T-helper 22 cell (primary cell): ENCODE measurements around the gene S100G.
"Not testable (repeated sequence)": the region's sequence is repeated elsewhere in the genome, so short reads cannot be mapped to it uniquely, and the experiment has no call there.

Experiments used
- DNase-seq: peaks from one replicate; pipeline ENCODE4 v3.0.0-alpha.2; 2020; ENCODE audit warnings: low read depth

The S100G gene, protein sequence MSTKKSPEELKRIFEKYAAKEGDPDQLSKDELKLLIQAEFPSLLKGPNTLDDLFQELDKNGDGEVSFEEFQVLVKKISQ

DNA sequence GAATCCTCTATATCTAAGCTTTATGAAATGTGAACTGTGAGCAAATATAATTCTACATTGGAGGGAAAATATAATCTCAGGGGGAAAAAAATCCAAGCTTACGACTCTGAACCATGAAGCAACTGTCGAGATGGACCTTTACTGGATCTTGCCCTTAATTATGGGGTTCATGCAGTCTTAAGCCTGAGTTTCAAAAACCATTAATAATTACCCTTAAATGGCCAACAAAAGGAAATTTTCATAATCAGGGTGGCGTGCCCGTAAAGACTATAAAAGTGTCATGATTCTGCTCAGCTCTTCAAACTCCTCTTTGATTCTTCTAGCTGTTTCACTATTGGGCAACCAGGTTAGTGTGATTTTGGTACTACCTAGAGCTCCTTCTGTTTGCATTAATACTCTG is at the start of gene S100G:
S100G (plus strand) TSS at position 301 of the 400 bp plus-strand sequence. CDS start 849 bp downstream, outside the sequence.
- no peak for DNase-seq

DNA sequence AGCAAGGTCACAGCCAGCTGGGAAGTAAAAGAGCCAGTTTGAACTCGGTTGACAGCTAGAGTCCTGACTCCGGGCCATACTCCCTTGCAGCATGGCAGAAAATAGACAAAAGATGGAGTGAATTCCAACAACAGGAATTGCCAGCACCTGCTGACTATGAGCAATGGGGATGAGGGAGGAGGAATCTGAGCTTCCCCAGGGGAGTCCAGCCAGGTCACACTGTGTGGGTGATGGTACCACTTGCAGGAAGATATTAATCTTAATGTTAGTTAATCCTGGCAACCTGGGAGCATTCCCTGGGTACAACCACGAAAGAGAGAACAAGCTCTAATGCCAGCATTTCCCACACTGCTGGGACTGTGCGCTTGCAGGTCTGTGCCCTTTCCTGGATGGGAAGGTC is 48.1 kb upstream of the S100G start:
- DNase-seq, result no peak

DNA sequence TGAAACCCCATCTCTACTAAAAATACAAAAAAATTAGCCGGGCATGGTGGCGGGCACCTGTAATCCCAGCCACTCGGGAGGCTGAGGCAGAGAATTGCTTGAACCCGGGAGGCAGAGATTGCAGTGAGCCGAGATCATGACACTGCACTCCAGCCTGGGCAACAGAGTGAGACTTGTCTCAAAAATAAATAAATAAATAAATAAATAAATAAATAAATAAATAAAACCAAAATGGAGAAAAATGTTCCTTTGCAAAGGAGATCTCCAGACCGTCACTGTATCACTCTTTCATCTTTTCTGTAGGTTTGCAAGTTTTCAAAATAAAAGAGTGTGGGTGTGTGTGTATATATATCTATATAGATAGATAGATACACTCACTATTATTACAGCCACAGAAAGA is 46.7 kb upstream of the S100G start:
- DNase-seq, result not testable (repeated sequence)

DNA sequence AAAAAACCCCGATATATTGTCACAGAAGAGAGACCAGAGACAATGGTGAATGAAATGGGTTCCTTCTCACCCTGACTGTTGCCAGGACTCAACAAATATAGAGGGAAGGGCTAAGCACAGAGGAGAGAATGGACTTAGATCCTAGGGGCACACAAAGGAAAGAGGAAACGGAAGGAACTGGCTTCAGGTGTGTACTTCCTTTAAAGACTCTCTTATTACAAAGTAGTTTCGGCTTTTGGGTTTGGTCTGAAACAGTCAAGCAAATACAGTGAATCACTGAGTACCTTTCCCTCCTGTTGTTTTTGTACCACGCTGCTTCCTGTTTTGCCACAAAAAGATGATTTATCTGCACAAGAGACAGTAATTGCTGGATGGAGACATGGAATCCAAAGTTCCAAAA is 46.1 kb upstream of the S100G start:
- no peak for DNase-seq

DNA sequence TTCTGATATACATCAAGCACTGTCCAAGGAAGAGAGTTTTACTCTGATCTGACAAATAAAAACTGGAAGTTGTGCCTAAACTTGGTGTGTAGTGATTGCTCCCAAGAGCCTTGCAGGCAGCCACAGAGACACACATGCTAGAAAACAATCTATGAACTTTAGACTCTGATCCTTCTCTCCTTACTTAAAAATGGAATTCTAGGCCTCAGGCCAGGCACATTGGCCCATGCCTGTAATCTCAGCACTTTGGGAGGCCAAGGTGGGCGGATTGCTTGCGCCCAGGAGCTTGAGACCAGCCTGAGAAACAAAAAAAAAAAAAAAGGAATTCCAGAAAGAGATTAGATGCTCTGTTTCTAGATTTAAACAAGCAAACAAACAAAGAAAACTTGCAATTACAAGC is 45.6 kb upstream of the S100G start:
- DNase-seq, result no peak

DNA sequence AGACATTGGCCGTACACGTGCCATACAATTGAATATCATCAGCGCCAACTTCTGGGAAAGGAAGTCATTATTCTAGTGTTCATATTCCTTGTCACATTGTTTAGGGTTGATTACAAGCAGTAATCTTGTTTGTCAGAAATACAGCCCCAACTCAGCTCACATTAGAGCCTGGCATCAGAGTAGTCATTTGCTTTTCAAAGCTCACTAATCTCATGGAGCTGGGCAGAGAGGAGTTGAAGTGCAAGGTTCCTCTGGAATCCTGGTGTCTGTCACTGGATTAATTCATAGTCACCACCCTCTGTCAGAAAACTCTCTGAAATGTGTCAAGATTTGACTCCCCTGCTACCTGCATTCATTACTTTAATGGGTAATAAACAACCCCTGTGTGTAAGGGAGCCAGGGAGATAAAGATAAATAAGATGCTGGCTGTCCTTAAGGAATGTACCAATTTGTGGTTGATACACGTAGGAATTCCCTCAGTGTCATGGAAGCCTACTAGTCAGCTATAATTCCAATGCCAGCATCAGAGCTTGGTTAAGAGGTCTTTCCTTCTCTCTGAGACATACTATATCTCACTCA is 43.7 kb upstream of the S100G start:
- no peak for DNase-seq

DNA sequence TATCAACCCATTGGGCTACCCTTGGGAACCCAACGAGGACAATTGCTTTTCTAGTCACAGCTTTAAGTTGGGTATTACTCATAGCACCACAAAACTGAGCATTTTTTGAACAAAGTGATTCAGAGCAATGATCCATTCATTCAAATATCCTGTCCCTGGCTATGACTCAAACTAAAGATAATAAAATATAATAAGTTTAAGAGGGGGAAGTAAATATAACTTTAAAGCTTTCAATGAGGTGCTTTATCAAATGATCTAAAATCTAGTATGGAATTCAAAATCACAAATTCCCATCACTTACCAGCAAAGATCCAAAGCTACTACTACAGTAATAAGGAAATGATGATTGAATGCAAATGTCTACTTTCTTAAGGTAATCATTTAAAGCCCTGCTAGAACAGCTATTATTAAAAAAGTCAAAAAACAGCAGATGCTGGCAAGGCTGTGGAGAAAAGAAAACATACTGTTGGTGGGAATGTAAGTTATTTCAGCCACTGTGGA is 39.8 kb upstream of the S100G start:
- no peak for DNase-seq

DNA sequence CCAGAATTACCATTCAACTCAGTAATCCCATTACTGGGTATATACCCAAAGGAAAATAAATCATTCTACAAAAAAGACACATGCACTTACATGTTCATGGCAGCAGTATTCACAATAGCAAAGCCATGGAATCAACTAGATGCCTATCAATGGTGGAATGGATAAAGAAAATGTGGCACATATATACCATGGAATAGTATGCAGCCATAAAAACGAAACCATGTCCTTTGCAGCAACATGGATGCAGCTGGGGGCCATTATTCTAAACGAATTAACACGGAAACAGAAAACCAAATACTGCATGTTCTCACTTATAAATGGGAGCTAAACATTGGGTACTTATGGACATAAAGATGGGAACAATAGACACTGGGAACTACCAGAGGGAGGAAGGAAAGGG is 39.3 kb upstream of the S100G start:
- not testable (repeated sequence) for DNase-seq

DNA sequence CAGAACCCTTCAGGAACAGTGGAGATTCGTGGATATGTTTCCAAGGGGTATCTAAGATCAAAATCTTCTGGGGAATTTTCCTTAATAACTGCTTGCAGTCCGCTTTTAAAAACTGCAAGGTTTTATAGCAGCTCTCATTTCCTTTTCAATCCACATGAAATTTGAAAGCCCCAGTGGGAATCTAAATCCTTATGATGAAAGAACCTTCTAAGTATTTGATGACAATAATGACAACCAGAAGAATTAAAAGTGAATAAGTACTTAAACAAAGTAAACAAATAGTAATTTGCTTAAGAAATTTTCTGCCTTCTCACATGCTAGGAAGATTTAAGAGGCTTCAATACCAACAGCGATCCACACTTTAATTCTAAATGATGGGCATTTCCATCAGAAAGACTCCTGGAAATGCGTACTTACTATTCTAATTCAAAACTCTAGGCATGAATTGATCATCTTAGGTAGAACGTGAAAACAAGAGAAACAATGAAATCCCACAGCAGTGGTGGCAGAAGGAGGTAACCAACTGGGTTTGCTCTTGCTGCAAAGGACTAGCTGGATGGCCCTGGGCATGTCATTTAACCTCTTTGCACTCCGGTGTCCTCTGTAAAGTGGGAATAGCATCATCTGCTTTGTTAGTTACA is 37.6 kb upstream of the S100G start:
- no peak for DNase-seq

DNA sequence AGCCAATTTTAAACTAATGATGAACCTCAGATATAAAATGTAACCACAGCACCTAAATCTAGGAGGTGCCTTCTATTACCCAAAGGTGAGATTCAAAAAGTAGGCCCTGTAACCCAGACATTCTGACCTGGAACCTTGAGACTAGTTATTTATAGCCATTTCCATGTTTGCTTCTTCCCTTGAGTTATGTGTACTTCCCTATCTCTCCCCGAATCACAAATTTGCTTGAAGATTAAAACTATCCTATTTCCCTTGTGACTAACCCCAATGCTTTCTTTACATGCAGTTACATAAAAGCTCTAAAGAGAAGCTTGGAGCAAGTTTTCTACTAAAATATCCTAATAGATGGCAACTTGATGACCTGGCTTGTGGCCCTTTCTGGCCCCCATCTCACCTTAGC is 32.6 kb upstream of the S100G start:
- DNase-seq, result no peak

DNA sequence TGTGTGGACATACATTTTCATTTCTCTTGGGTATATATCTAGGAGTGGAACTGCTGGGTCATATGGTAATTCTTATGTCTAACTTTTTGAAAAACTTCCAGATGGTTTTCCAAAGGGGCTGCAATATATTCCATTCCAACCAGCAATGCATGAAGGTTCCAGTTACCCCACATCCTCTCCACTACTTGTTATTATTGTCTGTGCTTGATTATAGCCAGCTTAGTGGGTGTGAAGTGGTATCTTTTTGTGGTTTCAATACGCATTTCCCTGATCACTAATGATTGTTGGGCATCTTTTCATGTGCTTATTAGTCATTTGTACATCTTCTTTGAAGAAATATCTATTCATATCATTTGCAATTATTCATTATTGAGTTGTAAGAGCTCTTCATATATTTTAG is 31.5 kb upstream of the S100G start:
- DNase-seq, result no peak

DNA sequence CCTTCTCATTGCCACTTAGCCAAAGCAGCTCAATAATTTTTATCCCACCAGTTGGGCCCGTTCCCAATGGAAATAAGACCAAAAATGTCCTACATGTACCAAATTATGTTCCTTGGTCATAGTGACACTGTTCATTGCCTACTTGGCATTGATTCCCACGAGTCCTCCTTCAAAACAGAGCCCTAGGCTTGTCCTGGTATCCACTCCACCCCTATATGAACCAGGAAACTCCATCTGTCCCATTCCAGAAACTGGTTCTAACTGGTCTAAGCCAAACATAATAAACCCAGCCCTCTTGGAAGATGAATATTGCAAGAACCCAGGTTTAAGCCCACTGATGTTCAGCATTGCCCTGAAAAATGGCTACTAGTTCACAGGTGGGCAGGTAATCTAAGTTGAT is 30.9 kb upstream of the S100G start:
- DNase-seq, result no peak

DNA sequence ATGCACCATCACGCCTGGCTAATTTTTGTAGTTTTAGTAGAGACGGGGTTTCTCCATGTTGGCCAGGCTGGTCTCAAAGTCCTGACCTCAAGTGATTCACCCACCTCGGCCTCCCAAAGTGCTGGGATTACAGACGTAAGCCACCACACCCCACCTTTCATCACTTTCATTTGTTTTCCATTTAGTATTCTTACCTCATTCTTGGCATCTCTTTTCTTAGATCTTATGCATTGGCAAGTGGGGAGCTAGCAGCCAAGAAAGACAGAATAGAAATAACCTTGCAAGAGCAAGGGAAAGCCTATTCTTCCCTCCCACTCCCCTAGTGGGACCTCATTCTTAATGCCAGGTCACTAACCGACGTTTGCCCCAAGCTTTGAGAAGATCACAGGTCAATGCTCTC is 21.4 kb upstream of the S100G start:
- DNase-seq, result not testable (repeated sequence)

DNA sequence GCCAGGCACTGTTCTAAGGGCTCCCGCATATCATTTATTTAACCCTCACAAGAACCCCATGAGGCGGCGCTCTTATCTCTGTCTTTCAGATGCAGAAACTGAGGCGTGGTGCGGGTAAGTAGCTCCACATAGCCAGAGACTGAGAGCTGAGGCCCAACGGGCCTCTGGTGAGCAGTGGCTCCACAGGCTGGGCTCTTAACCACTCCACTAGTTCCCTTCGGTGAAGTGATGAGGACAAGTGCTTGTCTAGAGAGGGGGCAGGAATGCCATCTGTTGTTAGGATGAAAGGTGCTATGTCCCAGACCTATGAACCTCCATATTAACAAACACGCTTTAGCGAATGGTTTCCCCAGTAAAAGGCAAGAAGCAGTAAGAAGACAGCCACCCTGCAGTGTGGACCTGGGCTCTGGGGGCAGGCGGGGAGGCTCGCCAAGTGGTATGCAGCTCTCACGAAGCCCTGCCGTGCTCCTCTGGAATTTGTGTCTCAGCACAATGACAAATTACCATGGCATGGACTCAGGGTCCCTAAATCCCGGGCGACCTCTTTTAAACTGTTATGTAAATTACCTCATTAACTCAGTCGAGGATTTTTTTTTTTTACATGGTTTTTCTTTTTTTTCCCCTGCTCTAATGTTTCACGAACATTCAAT is 20.9 kb upstream of the S100G start:
- DNase-seq, result no peak

DNA sequence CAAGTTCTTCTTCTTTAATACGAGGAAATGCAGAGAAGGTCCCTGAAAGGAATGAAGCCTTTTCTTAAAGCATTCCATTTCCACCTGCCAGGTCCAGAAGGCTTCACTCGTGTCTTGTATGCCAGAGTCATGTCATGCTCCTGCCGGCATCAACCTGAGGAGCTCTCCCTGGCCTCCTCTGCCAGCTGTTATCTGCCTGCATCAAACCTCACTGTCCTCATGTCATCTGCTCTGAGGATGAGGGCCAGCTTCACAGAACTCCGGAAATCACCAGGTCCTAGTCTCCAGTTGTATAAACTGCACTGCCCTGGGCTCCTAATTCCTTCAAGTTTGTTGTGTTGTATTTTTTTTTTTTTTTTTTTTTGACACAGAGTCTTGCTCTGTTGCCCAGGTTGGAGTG is 20.0 kb upstream of the S100G start:
- no peak for DNase-seq

DNA sequence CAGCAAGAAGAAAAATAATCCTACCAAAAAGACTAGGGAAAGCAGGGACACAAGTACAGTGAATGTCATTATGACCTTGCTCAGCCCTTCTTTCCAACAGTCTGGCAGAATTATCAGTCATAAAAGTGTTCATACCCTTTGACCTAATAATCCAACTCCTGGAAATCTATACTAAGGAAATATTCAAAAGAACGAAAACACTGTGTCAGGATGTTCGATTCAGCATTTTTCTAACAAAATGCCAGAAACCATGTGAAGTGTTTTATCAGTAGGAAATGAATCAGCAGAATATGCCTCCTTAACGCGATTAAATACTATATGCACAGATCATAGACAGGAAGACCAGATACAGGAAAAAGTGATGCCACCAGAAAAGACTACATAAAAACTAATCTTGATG is 16.2 kb upstream of the S100G start:
- no peak for DNase-seq

DNA sequence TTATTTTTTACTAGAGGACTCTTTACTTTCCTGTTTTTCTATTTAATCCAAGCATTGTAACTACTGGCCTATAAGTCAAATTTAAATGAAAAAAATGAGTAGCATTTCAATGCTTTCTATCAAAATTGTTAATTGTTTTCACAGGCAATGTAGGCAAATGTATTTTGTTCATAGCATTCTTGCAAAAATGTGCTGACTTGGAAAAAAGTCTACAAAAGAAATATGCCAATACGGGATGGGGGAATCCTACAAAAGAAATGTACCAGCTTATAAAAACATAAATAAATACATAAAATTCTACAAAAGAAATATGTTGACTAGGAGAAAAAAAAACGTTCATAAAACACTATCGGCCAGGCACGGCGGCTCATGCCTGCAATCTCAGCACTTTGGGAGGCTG is 14.9 kb upstream of the S100G start:
- DNase-seq, result no peak

DNA sequence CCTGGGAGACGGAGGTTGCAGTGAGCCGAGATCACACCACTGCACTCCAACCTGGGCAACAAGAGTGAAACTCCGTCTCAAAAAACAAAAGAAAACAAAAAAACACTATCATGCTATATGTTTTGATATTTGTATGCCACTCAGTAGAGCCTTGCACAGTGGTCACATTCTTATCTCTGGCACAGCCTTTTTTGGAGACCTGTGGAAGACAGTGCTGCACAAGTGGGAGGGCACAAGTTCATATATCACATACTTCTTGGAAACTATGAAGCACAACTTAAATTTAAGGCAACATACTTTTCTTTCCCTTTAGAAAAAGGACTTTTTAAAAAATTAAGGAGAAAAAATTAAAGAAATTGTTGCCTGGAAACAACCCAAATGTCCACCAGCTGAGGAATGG is 14.4 kb upstream of the S100G start:
- DNase-seq, result no peak

DNA sequence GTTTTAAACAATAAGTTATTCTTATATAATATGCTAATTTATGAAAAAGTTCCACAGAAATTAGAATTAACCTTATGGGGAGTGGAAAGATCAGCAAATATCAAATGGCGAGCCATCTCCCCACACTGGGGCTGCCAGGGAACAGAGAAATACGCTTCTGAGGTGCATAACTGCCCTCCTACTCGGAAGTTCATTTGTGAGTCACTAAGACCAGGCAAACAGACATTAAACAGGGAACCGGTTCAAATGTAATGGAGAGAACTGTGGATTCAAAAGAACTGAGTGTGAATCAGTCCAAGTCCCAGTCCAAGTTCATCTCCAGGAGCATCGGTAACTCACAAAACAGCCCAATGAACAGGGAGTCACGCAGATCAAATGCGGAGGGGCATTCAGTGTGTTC is 11.4 kb upstream of the S100G start:
- no peak for DNase-seq

DNA sequence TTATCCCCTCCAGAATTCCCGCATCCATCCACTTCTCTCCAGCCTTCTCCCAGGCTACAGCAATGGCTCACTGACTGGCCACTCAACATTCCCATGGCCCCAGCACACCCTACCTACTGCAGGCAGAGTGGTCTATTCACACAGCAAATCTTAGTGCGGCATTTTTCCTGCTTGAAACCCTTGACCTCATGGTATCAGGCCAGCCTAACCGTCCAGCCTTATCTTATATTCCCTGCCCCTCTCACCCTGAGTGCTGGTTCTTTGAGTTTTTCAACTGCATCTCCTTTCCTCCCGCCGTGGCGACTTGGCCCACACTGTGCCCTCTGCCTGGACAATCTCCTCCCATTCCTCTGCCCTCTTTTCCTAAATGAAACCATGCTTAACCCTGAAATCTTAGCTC is 10.0 kb upstream of the S100G start:
- no peak for DNase-seq

DNA sequence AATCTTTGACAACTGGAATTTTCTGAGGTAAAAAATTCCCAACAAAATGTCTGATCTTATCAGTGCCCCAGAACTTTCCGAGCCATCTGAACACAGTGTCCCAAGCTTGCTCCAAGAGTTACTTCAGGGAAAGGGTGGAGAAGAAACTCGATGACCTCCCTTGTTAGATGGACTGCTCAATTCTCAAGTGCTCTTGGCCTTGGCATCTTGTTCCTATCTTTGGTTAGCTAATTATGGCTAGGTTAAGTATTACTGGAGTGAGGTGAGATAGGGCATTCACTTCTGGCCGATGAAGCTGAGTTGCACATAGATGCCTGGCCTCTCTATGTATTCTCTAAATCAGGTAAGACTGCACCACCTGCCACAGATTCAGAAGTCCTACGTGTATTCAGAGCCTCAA is 9.1 kb upstream of the S100G start:
- DNase-seq, result no peak

DNA sequence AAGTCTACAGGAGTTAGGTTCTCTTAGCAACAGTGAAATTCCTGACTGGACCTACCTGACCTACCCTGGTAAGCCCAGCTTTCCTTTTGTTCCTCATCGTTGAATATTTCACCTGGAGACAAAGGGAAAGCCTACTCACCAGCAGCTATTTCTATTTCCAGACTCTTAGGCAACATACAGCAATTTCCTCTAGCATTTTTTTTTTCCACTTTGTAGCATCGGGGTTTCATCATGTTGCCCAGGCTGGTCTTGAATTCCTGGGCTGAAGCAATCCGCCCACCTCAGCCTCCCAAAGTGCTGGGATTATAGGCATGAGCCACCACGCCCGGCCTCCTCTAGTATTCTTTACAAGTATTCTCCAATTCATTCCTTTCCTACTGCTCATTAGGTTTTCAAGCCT is 6.8 kb upstream of the S100G start:
- no peak for DNase-seq

DNA sequence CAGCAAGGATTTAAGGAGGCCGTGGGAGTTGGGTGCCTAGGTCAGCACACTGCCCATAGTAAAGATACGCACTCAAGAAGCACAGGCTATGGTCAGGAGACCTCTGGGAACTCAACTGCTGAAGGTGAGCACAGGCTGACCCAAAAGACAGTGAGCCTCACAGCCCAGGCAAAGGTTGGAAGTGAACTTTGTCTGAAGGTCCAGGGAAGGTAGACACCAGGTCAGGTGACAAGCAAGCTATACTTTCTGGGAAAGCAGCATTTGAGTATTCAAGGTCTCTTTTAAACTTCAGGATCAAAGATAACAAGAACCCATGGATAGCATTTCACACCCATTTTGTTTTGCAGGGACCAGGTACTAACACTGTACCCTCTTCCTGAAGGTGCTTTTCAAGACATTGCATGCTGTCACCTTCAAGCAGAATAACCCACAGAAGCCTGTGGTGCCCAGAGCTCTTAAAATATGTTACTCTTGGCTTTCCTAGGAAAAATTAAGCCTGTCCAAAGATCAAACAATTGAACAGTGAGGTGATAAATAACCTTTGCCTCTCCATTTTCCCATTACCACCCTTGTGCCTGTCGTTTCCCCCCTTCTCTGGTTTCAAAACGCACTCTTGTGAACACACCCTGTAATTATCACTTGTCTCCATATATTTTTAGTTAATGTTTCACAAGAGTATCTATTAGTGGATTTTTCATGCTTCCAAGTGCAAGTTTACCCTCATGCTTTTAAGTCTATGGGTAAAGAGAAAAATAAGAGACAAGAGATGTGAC is 3.4 kb upstream of the S100G start:
- DNase-seq, result no peak
